GM23248 (cell line): ENCODE data around the gene PTPRN2. TPM values are rescaled to one million over a fixed set of nuclear protein-coding genes. Genes with fewer than 3 reads are reported as not detected.

Source experiments
- DNase-seq: peaks from one replicate; pipeline ENCODE4 v3.0.0-alpha.2; 2015
- H2AFZ ChIP-seq: fragments of 200-600 bp; sonication (generic); 2 replicates; pipeline ENCODE4 v1.6.1; 2016; ENCODE audit warnings: antibody characterized with exemption
- H3F3A ChIP-seq: fragments of 200-600 bp; sonication (generic); 2 replicates; pipeline ENCODE4 v1.6.1; 2016; ENCODE audit warnings: mild to moderate bottlenecking, antibody characterized with exemption, mixed run types; ENCODE audit not compliant: insufficient read depth
- H3K27ac ChIP-seq: fragments of 200-600 bp; sonication (generic); 2 replicates; pipeline ENCODE4 v1.5.1; 2016; ENCODE audit warnings: mild to moderate bottlenecking
- H3K27me3 ChIP-seq: fragments of 200-600 bp; sonication (generic); replicated peaks from 2 replicates; pipeline ENCODE4 v1.6.1; 2016; ENCODE audit warnings: mild to moderate bottlenecking; ENCODE audit not compliant: insufficient read depth
- H3K36me3 ChIP-seq: fragments of 200-600 bp; sonication (generic); 2 replicates; pipeline ENCODE4 v1.6.1; 2016; ENCODE audit warnings: low read depth, mild to moderate bottlenecking
- H3K4me1 ChIP-seq: fragments of 200-600 bp; sonication (generic); 2 replicates; pipeline ENCODE4 v1.6.1; 2016; ENCODE audit warnings: mild to moderate bottlenecking; ENCODE audit not compliant: insufficient read depth
- H3K4me2 ChIP-seq: fragments of 200-600 bp; sonication (generic); one replicate; pipeline ENCODE4 v1.6.1; 2016; ENCODE audit warnings: mild to moderate bottlenecking; ENCODE audit not compliant: unreplicated experiment
- H3K4me3 ChIP-seq: fragments of 200-600 bp; sonication (generic); 2 replicates; pipeline ENCODE4 v1.5.1; 2016; ENCODE audit warnings: mild to moderate bottlenecking
- H3K79me2 ChIP-seq: fragments of 200-600 bp; sonication (generic); 2 replicates; pipeline ENCODE4 v1.6.1; 2016; ENCODE audit warnings: mild to moderate bottlenecking; ENCODE audit not compliant: insufficient read depth
- H3K9ac ChIP-seq: fragments of 200-600 bp; sonication (generic); 2 replicates; pipeline ENCODE4 v1.6.1; 2016; ENCODE audit warnings: mild to moderate bottlenecking
- H3K9me2 ChIP-seq: fragments of 200-600 bp; sonication (generic); 2 replicates; pipeline ENCODE4 v1.6.1; 2016; ENCODE audit warnings: mixed run types, mild to moderate bottlenecking, moderate library complexity; ENCODE audit not compliant: insufficient read depth
- H3K9me3 ChIP-seq: fragments of 200-600 bp; sonication (generic); one replicate; pipeline ENCODE4 v1.6.1; 2017; ENCODE audit warnings: low read depth
- H4K20me1 ChIP-seq: fragments of 200-600 bp; sonication (generic); 2 replicates; pipeline ENCODE4 v1.6.0; 2016; ENCODE audit not compliant: insufficient read depth
- EZH2 ChIP-seq: fragments of 200-600 bp; sonication (generic); IDR thresholded peaks from 2 replicates; pipeline ENCODE4 v1.6.1; 2018; ENCODE audit warnings: antibody characterized with exemption, mild to moderate bottlenecking; ENCODE audit not compliant: insufficient read depth, poor library complexity, severe bottlenecking
- EZH2phosphoT487 ChIP-seq: fragments of 200-600 bp; sonication (generic); IDR thresholded peaks from 2 replicates; pipeline ENCODE4 v1.6.1; 2018; ENCODE audit warnings: antibody characterized with exemption, moderate library complexity, mild to moderate bottlenecking, low read depth; ENCODE audit not compliant: insufficient read depth
- WGBS, 2 experiments: methylation state at CpG; one replicate each; pipeline ENCODE4 v1.1.6; 2015 to 2017; ENCODE audit warnings: low lambda C conversion rate in 2 of 2, low coverage in 1 of 2; ENCODE audit errors: missing lambda C conversion rate in 2 of 2; 5-methylcytosine and 5-hydroxymethylcytosine counted together
- in situ Hi-C: fragments of 300-500 bp; cut with MboI; formaldehyde crosslinking; loops from 2 replicates; pipeline ENCODE4 v1.15.0; 2020
- polyA plus RNA-seq: library from polyadenylated mRNA; unstranded; fragments of >200 nt; fragmentation: Nextera tagmentation; extraction: Ambion mirVana; gene quantifications from 2 replicates; pipeline ENCODE4 v1.2.1, GENCODE V29; 2016
- total RNA-seq: library from RNA; depleted of rRNA; stranded (reverse); fragments of >200 nt; shearing (Covaris generic); gene quantifications from 2 replicates; pipeline ENCODE4 v1.2.3, GENCODE V29; 2014

PTPRN2 gene
- total and polyA plus RNA-seq, 2 experiments from 2014 or later: 0.13 TPM; not detected in 1

DNA sequence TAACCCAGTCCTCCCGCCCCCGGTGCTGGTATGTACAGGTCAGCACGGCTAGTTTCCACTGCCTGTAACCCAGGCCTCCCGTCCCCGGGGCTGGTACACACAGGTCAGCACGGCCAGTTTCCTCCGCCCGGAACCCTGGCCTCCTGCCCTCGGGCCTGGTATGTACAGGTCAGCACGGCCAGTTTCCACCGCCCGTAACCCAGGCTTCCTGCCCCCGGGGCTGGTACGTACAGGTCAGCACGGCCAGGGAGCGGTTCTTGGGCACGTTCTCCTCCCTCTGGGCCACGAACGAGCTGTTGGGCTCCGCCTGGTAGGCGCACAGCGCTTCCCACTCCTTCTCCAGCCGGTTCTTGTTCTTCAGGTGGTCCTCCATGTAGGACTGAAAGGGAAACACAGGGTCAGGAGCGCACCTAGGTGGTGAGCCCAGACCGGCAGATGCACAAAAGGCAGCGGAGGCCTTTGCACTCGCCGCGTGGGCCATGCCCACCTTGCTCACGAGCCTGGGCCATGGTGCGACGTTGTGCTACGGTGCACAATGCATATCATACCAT, 966.4 kb downstream of the PTPRN2 start:
- Histone ChIP-seq H3K4me3 (no peak overlapping the region), H3K4me1 (no peaks in the 10 kb centered on the region), H3F3A (no peaks in the 10 kb centered on the region), H3K27me3 (no peaks in the 10 kb centered on the region), H4K20me1 (no peaks in the 10 kb centered on the region), H3K27ac (no peak overlapping the region), H3K36me3 (no peaks in the 10 kb centered on the region), H3K4me2 (no peak overlapping the region), H3K9me2 (no peaks in the 10 kb centered on the region), H3K9me3 (no peaks in the 10 kb centered on the region), H3K79me2 (no peaks in the 10 kb centered on the region), H2AFZ (no peak overlapping the region), H3K9ac (no peak overlapping the region)
- in situ Hi-C loops: no loop called here
- DNase-seq: no peak
- TF ChIP-seq EZH2phosphoT487 (no peak), EZH2 (no peak)
- WGBS, 2 experiments: 50 to 58% methylated on average over 31 to 33 of the region's 33 CpGs

DNA sequence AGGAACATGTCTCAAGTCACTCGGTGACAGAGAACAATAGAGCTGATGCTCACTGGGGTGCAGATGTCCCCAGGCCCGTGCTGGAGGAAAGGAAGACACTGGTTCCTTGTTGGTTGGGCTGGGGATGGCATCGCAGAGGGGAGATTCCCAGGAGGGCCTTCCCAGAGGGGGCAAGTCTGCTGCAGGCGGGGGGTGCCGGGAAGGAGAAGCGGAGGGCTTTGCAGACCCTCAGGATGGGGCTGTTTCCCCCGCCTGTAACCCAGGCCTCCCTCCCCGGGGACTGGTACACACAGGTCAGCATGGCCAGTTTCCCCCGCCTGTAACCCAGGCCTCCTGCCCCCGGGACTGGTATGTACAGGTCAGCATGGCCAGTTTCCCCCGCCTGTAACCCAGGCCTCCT, 967.0 kb downstream of the PTPRN2 start:
- in situ Hi-C loops: no loop called here
- Histone ChIP-seq H3K27me3 (no peaks in the 10 kb centered on the region), H3K4me2 (no peak overlapping the region), H3K4me1 (no peaks in the 10 kb centered on the region), H3F3A (no peaks in the 10 kb centered on the region), H3K9me3 (no peaks in the 10 kb centered on the region), H4K20me1 (no peaks in the 10 kb centered on the region), H3K36me3 (no peaks in the 10 kb centered on the region), H3K9ac (no peak overlapping the region), H3K4me3 (no peak overlapping the region), H2AFZ (no peak overlapping the region), H3K27ac (no peak overlapping the region), H3K79me2 (no peaks in the 10 kb centered on the region), H3K9me2 (no peaks in the 10 kb centered on the region)
- DNase-seq: no peak
- WGBS, 2 experiments: 19% methylated on average over 3 to 11 of the region's 11 CpGs
- TF ChIP-seq EZH2phosphoT487: no peak
- no peak for TF ChIP-seq EZH2

GRCh38 chr7:157619753-157620525, 967.7 kb downstream of the PTPRN2 start:
- Histone ChIP-seq H4K20me1 (no peaks in the 10 kb centered on the region), H3K9ac (no peak overlapping the region), H3K9me3 (no peaks in the 10 kb centered on the region), H2AFZ (no peak overlapping the region), H3K4me2 (no peak overlapping the region), H3K79me2 (no peaks in the 10 kb centered on the region), H3K4me3 (no peak overlapping the region), H3K9me2 (no peaks in the 10 kb centered on the region), H3F3A (no peaks in the 10 kb centered on the region), H3K27me3 (no peaks in the 10 kb centered on the region), H3K27ac (no peak overlapping the region), H3K36me3 (no peaks in the 10 kb centered on the region), H3K4me1 (no peaks in the 10 kb centered on the region)
- in situ Hi-C loops: no loop called here
- TF ChIP-seq EZH2phosphoT487: no peak
- no peak for TF ChIP-seq EZH2
- DNase-seq: no peak
- WGBS, 2 experiments: 40 to 41% methylated on average over 26 of the region's 26 CpGs

DNA sequence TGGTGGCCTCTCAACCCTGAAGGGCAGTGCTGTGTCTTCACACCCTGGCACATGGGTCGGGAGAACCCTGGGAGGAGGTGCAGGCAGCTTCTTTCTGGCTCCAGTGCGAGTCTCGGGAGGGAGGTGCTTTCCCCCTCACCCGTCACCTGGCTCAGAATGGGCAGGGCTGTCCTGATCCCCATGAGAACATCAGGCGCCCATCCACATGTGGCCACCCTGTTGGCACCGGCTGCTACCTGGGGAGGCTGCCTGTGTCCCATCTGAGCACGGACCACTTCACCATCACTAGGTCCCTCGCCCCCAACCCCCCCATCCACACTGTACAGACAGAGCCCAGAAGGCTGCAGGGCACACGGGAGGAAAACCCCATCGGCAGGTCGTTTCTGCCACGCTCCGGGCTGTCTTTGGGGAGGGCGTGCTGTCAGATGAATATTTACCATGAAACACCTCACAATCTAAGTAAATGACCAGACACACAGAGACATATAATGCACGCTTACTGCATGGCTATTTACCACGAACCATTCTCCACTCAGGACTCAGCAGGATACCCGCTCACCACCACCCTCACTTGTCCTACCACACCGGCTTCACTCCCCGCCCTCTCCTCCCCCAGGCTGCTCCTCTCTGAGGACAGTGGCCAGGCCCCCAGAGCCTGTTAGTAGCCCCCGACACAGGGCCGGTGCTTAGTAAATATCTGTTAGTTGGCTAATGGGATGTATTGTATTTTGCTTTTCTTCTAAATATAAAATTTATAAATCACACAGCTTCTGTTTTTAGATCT, 968.6 kb downstream of the PTPRN2 start:
- Histone ChIP-seq H3K36me3 (no peaks in the 10 kb centered on the region), H4K20me1 (no peaks in the 10 kb centered on the region), H3K9me2 (no peaks in the 10 kb centered on the region), H3F3A (no peaks in the 10 kb centered on the region), H3K9me3 (no peaks in the 10 kb centered on the region), H3K27ac (no peak overlapping the region), H3K79me2 (no peaks in the 10 kb centered on the region), H2AFZ (no peak overlapping the region), H3K9ac (no peak overlapping the region), H3K4me2 (no peak overlapping the region), H3K4me1 (no peaks in the 10 kb centered on the region), H3K27me3 (no peaks in the 10 kb centered on the region), H3K4me3 (no peak overlapping the region)
- no peak for DNase-seq
- in situ Hi-C loops: no loop called here
- TF ChIP-seq EZH2phosphoT487: no peak
- no peak for TF ChIP-seq EZH2
- WGBS, 2 experiments: 31 to 36% methylated on average over 21 of the region's 21 CpGs
